ENCODE data around the gene VSTM2L. TPM values are rescaled to one million over a fixed set of nuclear protein-coding genes. Genes with fewer than 3 reads are reported as not detected.

The VSTM2L gene
- total RNA-seq, 1 experiment from 2014 or later, result 4.8 TPM

DNA sequence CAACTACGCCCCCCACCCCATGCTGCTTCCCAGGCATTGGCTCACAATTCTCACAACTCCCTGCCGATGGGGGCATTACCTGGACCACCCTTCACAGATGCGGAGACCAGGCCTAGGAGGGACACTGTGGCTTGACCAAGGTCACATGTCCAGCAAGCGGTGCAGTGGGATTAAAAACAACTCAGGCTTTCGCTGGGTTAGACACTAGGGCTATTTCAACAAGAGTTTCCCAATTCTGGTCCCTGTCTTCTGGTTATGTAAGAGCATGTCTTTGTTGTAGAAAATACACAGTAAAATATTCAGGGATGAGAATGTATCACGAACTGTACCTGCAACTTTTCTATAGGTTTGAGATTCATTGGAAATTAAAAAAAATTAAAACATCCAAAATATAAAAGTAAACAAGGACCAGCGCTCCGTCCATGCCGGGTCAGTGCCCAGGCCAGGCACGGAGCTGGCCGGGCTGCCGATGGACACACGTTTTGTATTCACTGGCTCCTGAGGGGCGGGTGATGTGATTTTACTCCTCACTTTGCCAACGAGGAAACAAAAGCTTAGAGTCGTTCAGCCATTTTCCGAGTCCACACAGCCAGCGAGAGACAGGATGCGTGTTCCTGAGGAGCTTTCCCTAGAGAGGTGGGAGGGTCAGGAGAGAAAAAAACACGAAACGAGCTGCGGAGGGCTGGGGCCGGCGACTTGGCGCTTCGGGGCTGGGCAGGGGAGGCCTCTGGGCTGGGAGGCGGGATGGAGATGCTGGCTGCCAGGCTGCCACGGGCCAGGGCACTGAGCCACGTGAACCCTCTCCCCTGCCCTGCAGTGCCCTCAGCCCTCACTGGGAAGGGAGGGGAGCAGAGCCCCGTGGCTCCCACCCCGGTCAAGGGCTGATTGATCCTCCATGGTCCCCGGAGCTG is 17.1 kb upstream of the VSTM2L start:
- H3K4me1 ChIP-seq (replicated peaks), result no peaks in the 10 kb centered on the region
- DNase-seq (ENCODE audit: low read depth in 1 of 2, low spot score in 2 of 2), result no peak
- no peak overlapping the region for H3K4me3 ChIP-seq
- H3K27ac ChIP-seq, result no peak overlapping the region
- no peaks in the 10 kb centered on the region for H3K36me3 ChIP-seq
- H3K27me3 ChIP-seq (replicated peaks), result no peaks in the 10 kb centered on the region
- no peaks in the 10 kb centered on the region for H3K9me3 ChIP-seq (replicated peaks)

- Histone ChIP-seq H3K4me1 (replicated peaks) (no peaks in the 10 kb centered on the region), H3K9me3 (replicated peaks) (no peaks in the 10 kb centered on the region), H3K27ac (no peak overlapping the region), H3K27me3 (replicated peaks) (no peaks in the 10 kb centered on the region), H3K4me3 (no peak overlapping the region), H3K36me3 (no peaks in the 10 kb centered on the region)
- no peak for DNase-seq (ENCODE audit: low read depth in 1 of 2, low spot score in 2 of 2)
These were observed 16.1 kb upstream of the VSTM2L start for GRCh38 chr20:37886851-37887297.

GRCh38 chr20:37888641-37889040 is 14.3 kb upstream of the VSTM2L start:
- H3K36me3 ChIP-seq, result no peaks in the 10 kb centered on the region
- no peak overlapping the region for H3K27ac ChIP-seq
- no peak overlapping the region for H3K4me3 ChIP-seq
- no peak for DNase-seq (ENCODE audit: low read depth in 1 of 2, low spot score in 2 of 2)
- H3K4me1 ChIP-seq (replicated peaks), result no peaks in the 10 kb centered on the region
- no peaks in the 10 kb centered on the region for H3K27me3 ChIP-seq (replicated peaks)
- H3K9me3 ChIP-seq (replicated peaks), result no peaks in the 10 kb centered on the region

- H3K27ac ChIP-seq, result no peak overlapping the region
- no peaks in the 10 kb centered on the region for H3K9me3 ChIP-seq (replicated peaks)
- H3K36me3 ChIP-seq, result no peaks in the 10 kb centered on the region
- no peaks in the 10 kb centered on the region for H3K27me3 ChIP-seq (replicated peaks)
- no peak for DNase-seq (ENCODE audit: low read depth in 1 of 2, low spot score in 2 of 2)
- H3K4me1 ChIP-seq (replicated peaks), result no peaks in the 10 kb centered on the region
- no peak overlapping the region for H3K4me3 ChIP-seq
These were observed 12.8 kb upstream of the VSTM2L start for GRCh38 chr20:37890108-37890507.

DNA sequence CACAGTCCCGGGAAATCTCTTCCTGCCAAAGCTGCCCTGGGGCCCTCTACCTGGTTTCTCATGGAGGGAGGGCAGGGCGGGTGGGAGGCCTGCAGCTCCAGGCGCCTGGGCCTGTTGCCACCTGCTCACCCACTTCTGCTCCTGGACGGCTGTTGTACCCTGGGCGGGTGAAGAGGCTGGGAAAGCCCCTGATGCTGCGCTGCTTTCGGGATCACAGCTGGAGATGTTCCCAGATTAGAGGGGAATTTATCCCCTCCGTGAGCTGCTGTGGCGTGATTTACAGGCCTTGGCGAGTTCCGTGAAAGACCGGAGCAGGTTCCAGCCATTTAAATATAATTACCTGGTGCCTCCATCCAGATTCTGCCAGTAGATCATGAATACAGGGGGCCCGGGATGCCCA is 12.3 kb upstream of the VSTM2L start:
- Histone ChIP-seq H3K4me3 (no peak overlapping the region), H3K4me1 (replicated peaks) (no peaks in the 10 kb centered on the region), H3K27ac (no peak overlapping the region), H3K27me3 (replicated peaks) (no peaks in the 10 kb centered on the region), H3K9me3 (replicated peaks) (no peaks in the 10 kb centered on the region), H3K36me3 (no peaks in the 10 kb centered on the region)
- DNase-seq (ENCODE audit: low read depth in 1 of 2, low spot score in 2 of 2), result no peak

GRCh38 chr20:37892001-37892400 is 10.9 kb upstream of the VSTM2L start:
- no peak for DNase-seq (ENCODE audit: low read depth in 1 of 2, low spot score in 2 of 2)
- Histone ChIP-seq H3K4me1 (replicated peaks) (peaks cover 11% of the 10 kb centered on the region), H3K27me3 (replicated peaks) (no peaks in the 10 kb centered on the region), H3K27ac (no peak overlapping the region), H3K36me3 (no peaks in the 10 kb centered on the region), H3K4me3 (no peak overlapping the region), H3K9me3 (replicated peaks) (no peaks in the 10 kb centered on the region)

DNA sequence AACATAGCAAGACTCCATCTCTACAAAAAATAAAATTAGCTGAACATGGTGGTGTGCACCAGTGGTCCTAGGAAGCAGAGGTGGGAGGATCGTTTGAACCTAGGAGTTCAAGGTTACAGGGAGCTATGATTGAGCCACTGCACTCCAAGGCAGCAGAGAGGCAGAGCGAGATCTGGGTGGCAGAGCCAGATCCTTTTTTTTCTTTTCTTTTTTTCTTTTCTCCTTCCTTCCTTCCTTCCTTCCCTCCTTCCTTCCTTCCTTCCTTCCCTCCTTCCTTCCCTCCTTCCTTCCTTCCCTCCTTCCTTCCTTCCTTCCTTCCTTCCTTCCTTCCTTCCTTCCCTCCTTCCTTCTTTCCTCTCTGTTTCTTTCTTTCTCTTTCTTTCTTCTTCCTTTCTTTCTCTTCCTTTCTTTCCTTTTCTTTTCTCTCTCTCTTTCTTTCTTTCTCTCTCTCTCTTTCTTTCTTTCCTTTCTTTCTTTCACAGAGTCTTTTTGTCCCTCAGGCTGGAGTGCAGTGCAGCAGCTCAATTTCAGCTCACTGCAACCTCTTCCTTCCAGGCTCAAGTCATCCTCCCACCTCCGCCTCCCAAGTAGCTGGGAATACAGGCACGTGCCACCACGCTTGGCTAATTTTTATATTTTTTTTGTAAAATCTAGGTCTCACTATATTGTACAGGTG is 9.2 kb upstream of the VSTM2L start:
- no peak for DNase-seq (ENCODE audit: low read depth in 1 of 2, low spot score in 2 of 2)
- H3K9me3 ChIP-seq (replicated peaks), result no peaks in the 10 kb centered on the region
- no peak overlapping the region for H3K4me3 ChIP-seq
- H3K4me1 ChIP-seq (replicated peaks), result peaks cover 27% of the 10 kb centered on the region
- H3K36me3 ChIP-seq, result no peaks in the 10 kb centered on the region
- no peak overlapping the region for H3K27ac ChIP-seq
- H3K27me3 ChIP-seq (replicated peaks), result no peaks in the 10 kb centered on the region

DNA sequence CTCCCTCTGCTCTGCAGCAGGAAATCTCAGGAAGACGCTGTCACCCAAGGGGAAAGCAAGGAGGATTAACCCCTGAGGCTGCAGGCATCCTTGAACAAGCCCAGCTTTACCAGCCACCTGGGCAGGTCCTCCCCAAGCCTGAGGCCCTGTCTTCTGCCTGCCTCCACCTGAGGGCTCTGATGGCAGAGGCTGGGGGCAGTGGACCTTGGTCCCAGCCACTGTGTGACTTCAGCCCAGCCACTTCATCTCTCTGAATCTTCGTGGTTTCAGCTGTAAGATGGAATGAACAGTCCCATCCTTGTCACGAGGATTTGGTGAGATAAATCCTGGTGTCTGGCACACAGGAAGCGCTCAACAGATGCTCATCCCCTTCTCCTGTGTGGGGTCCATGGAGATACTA is 8.5 kb upstream of the VSTM2L start:
- Histone ChIP-seq H3K36me3 (no peaks in the 10 kb centered on the region), H3K9me3 (replicated peaks) (no peaks in the 10 kb centered on the region), H3K27me3 (replicated peaks) (no peaks in the 10 kb centered on the region), H3K4me1 (replicated peaks) (peaks cover 27% of the 10 kb centered on the region), H3K27ac (no peak overlapping the region), H3K4me3 (no peak overlapping the region)
- no peak for DNase-seq (ENCODE audit: low read depth in 1 of 2, low spot score in 2 of 2)

- Histone ChIP-seq H3K27me3 (replicated peaks) (no peaks in the 10 kb centered on the region), H3K27ac (no peak overlapping the region), H3K4me1 (replicated peaks) (peaks cover 27% of the 10 kb centered on the region), H3K9me3 (replicated peaks) (no peaks in the 10 kb centered on the region), H3K4me3 (no peak overlapping the region), H3K36me3 (no peaks in the 10 kb centered on the region)
- DNase-seq (ENCODE audit: low read depth in 1 of 2, low spot score in 2 of 2), result no peak
These were observed 7.8 kb upstream of the VSTM2L start for GRCh38 chr20:37895166-37895565.

- Histone ChIP-seq H3K4me1 (replicated peaks) (peaks cover 29% of the 10 kb centered on the region), H3K27me3 (replicated peaks) (no peaks in the 10 kb centered on the region), H3K27ac (peak overlapping the region; percentile 43), H3K4me3 (no peak overlapping the region), H3K9me3 (replicated peaks) (no peaks in the 10 kb centered on the region; the same call in 1 of the 2 replicates), H3K36me3 (no peaks in the 10 kb centered on the region)
- DNase-seq (ENCODE audit: low read depth in 1 of 2, low spot score in 2 of 2), result peak; percentile 69 to 72
These were observed 5.9 kb upstream of the VSTM2L start for GRCh38 chr20:37896932-37897548.

DNA sequence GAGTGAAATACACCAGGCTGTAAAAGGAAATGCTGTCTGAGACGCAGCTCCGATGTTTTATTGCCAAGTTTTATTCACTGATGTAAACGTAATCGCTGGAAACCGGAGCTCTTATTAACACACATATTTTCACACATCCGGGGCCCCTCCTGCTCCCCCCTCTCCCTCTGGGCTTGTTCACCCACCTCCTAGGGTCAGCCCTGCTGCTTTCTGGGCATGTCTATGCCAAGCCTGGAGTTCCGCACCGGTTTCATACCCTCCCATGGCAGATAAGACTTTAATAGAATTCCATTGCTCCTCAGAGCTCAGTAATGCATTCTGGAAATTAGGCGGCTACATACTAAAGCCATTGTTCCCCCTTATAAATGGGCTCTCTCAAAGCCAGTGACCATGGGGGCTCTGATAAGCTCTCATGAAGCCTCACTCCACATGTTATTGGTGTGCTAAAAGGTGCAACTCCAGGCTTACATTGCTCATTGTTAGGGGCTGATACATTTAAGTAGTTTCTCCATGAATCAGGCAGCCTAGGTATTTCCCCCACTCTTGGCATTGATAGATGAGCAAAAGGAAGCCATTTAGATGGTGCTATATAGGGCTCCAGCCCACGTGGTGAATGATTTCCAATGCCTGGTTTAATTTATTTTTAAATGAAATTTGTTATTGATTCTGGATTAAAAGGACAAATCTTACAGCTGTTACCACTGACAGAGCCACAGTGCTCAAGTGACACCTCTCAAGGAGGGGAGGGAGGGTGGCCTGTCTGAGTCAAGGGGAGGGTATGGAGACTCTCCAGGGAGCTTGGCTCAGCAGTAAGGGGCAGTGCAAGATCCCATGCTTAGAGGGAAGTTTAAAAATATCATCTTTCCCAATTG is 4.5 kb upstream of the VSTM2L start:
- Histone ChIP-seq H3K27me3 (replicated peaks) (peaks cover 3% of the 10 kb centered on the region; the same call in 1 of the 2 replicates), H3K4me1 (replicated peaks) (peaks cover 38% of the 10 kb centered on the region), H3K4me3 (no peak overlapping the region), H3K27ac (no peak overlapping the region), H3K9me3 (replicated peaks) (peaks cover 3% of the 10 kb centered on the region; the same call in 1 of the 2 replicates), H3K36me3 (no peaks in the 10 kb centered on the region)
- no peak for DNase-seq (ENCODE audit: low read depth in 1 of 2, low spot score in 2 of 2)

DNA sequence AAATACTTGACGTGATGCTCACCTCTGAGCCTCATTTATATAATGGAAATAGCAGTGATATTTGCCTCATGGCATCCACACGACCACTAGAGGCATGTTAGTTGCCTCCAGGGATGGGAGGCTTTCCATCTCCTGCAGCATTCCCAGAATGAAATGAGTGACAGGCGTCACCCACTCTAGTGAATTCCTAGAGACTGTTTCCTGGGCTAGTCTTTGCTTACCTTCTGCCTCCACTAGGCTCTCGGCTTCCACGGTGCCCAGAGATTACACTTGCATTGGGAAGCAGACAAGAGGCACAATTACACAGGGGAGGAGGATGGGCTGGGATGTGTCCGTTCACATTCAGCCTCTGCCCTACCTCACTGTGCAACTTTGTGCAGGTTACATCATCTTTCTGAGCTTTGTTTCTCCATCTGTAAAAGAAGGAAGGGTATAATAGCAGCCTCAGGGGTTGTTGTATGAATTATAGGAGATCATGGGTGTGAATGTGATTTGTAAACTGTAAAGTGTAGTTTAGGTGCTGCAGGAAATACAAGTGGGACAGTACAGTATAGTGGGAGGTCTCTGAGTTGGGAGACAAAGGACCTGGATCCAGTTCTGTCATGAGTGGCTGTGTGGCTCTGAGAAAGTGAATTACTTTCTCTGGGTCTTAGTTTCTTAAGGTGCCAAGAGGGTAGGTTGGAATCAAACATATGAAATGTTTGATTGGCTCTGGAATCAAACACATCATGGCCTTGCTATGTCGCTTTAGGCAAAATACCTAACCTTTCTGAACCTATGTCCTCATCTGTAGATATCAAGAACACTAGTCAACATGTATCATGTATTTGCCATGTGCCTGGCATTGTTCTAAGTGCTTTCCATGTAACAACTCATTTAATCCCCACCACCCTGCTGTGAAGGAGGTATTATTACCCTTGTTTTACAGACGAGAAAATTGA is 3.6 kb upstream of the VSTM2L start:
- H3K36me3 ChIP-seq, result no peaks in the 10 kb centered on the region
- peaks cover 39% of the 10 kb centered on the region for H3K4me1 ChIP-seq (replicated peaks)
- no peak overlapping the region for H3K27ac ChIP-seq
- no peak for DNase-seq (ENCODE audit: low read depth in 1 of 2, low spot score in 2 of 2)
- H3K9me3 ChIP-seq (replicated peaks), result peaks cover 3% of the 10 kb centered on the region; the same call in 1 of the 2 replicates
- peaks cover 3% of the 10 kb centered on the region; the same call in 1 of the 2 replicates for H3K27me3 ChIP-seq (replicated peaks)
- H3K4me3 ChIP-seq, result no peak overlapping the region

Data from SJSA1 (cell line).